Measurements from ENCODE around the gene TAF3.

The TAF3 gene

GRCh38 chr10:7928536-7928935 is 110.2 kb downstream of the TAF3 start:
- no peak for DNase-seq (ENCODE audit: low read depth in 2 of 2, low spot score in 1 of 2)

GRCh38 chr10:7932301-7933036 is 114.2 kb downstream of the TAF3 start:
- DNase-seq (ENCODE audit: low read depth in 2 of 2, low spot score in 1 of 2) = no peak

GRCh38 chr10:7933262-7933661 is 115.0 kb downstream of the TAF3 start:
- DNase-seq (ENCODE audit: low read depth in 2 of 2, low spot score in 1 of 2) = no peak

GRCh38 chr10:7933757-7934156 is 115.5 kb downstream of the TAF3 start:
- no peak for DNase-seq (ENCODE audit: low read depth in 2 of 2, low spot score in 1 of 2)

GRCh38 chr10:7937315-7937945 is 119.1 kb downstream of the TAF3 start:
- DNase-seq (ENCODE audit: low read depth in 2 of 2, low spot score in 1 of 2) = no peak

- no peak for DNase-seq (ENCODE audit: low read depth in 2 of 2, low spot score in 1 of 2)
These were observed 123.3 kb downstream of the TAF3 start for GRCh38 chr10:7941576-7941975.

- no peak for DNase-seq (ENCODE audit: low read depth in 2 of 2, low spot score in 1 of 2)
These were observed 124.0 kb downstream of the TAF3 start for GRCh38 chr10:7942316-7942715.

- no peak for DNase-seq (ENCODE audit: low read depth in 2 of 2, low spot score in 1 of 2)
These were observed 124.6 kb downstream of the TAF3 start for GRCh38 chr10:7942859-7943258.

GRCh38 chr10:7944215-7944480 is 125.8 kb downstream of the TAF3 start:
- DNase-seq (ENCODE audit: low read depth in 2 of 2, low spot score in 1 of 2) = no peak

- DNase-seq (ENCODE audit: low read depth in 2 of 2, low spot score in 1 of 2) = no peak
These were observed 126.2 kb downstream of the TAF3 start for GRCh38 chr10:7944537-7944936.

GRCh38 chr10:7945034-7945433 is 126.7 kb downstream of the TAF3 start:
- DNase-seq (ENCODE audit: low read depth in 2 of 2, low spot score in 1 of 2) = no peak

GRCh38 chr10:7945469-7946187 is 127.3 kb downstream of the TAF3 start:
- DNase-seq (ENCODE audit: low read depth in 2 of 2, low spot score in 1 of 2) = no peak

- no peak for DNase-seq (ENCODE audit: low read depth in 2 of 2, low spot score in 1 of 2)
These were observed 130.2 kb downstream of the TAF3 start for GRCh38 chr10:7948371-7949000.

GRCh38 chr10:7950981-7951847 is 132.9 kb downstream of the TAF3 start:
- DNase-seq (ENCODE audit: low read depth in 2 of 2, low spot score in 1 of 2) = no peak

GRCh38 chr10:7952266-7952665 is 134.0 kb downstream of the TAF3 start:
- DNase-seq (ENCODE audit: low read depth in 2 of 2, low spot score in 1 of 2) = no peak

- no peak for DNase-seq (ENCODE audit: low read depth in 2 of 2, low spot score in 1 of 2)
These were observed 135.1 kb downstream of the TAF3 start for GRCh38 chr10:7953447-7953846.

- no peak for DNase-seq (ENCODE audit: low read depth in 2 of 2, low spot score in 1 of 2)
These were observed 137.1 kb downstream of the TAF3 start for GRCh38 chr10:7955446-7955845.

- no peak for DNase-seq (ENCODE audit: low read depth in 2 of 2, low spot score in 1 of 2)
These were observed 138.2 kb downstream of the TAF3 start for GRCh38 chr10:7956508-7956907.

- no peak for DNase-seq (ENCODE audit: low read depth in 2 of 2, low spot score in 1 of 2)
These were observed 139.3 kb downstream of the TAF3 start for GRCh38 chr10:7957591-7957990.

GRCh38 chr10:7958442-7958841 is 140.1 kb downstream of the TAF3 start:
- DNase-seq (ENCODE audit: low read depth in 2 of 2, low spot score in 1 of 2) = no peak

GRCh38 chr10:7960108-7960507 is 141.8 kb downstream of the TAF3 start:
- no peak for DNase-seq (ENCODE audit: low read depth in 2 of 2, low spot score in 1 of 2)

Data from stimulated activated CD8-positive, alpha-beta memory T cell treated with anti-CD3 and anti-CD28 coated beads, Interleukin-4, amount 100 ng/mL, for 4 hours (primary cell).